HepG2 (cell line): ENCODE data around the gene PTPRQ.

Experiments
- CREB1 ChIP-seq, 2 experiments: fragments of 450-650 bp in 1 of 2; IDR thresholded peaks; 2 replicates each; pipeline ENCODE4 v1.6.1; 2016 to 2017; ENCODE audit warnings: control low read depth in 1 of 2, mild to moderate bottlenecking in 1 of 2, missing compliant biosample characterization in 1 of 2, missing genetic modification characterization in 1 of 2
- FOXM1 ChIP-seq: sonication (generic); formaldehyde crosslinking; IDR thresholded peaks from 2 replicates; pipeline ENCODE4 v1.5.0; 2020; ENCODE audit warnings: missing genetic modification reagents
- IRF2 ChIP-seq: IDR thresholded peaks from 2 replicates; pipeline ENCODE4 v1.6.1; 2018; ENCODE audit warnings: missing genetic modification reagents, missing compliant biosample characterization
- KLF9 ChIP-seq: IDR thresholded peaks from 2 replicates; pipeline ENCODE4 v1.6.1; 2016; ENCODE audit warnings: low read depth
- MAFG ChIP-seq: sonication (generic); formaldehyde crosslinking; IDR thresholded peaks from 2 replicates; pipeline ENCODE4 v1.5.1; 2020; ENCODE audit warnings: mild to moderate bottlenecking, missing genetic modification reagents
- PAWR ChIP-seq: sonication (generic); formaldehyde crosslinking; IDR thresholded peaks from 2 replicates; pipeline ENCODE4 v1.4.0; 2020; ENCODE audit warnings: missing genetic modification reagents, mild to moderate bottlenecking, borderline replicate concordance
- SMAD9 ChIP-seq: sonication (generic); formaldehyde crosslinking; IDR thresholded peaks from 2 replicates; pipeline ENCODE4 v1.5.1; 2020; ENCODE audit warnings: mild to moderate bottlenecking, missing genetic modification reagents
- TAF1 ChIP-seq: sonication (generic); formaldehyde crosslinking; IDR thresholded peaks from 2 replicates; pipeline ENCODE4 v1.4.0; 2020; ENCODE audit warnings: missing genetic modification reagents
- ZFP1 ChIP-seq: IDR thresholded peaks from 2 replicates; pipeline ENCODE4 v1.6.1; 2016
- ZNF619 ChIP-seq: sonication (generic); formaldehyde crosslinking; IDR thresholded peaks from 2 replicates; pipeline ENCODE4 v1.4.0; 2020; ENCODE audit warnings: mild to moderate bottlenecking, missing genetic modification reagents
- ZNF7 ChIP-seq: IDR thresholded peaks from 2 replicates; pipeline ENCODE4 v1.6.1; 2016; ENCODE audit warnings: missing biosample characterization, missing genetic modification reagents
- TF ChIP-seq, protein P1 (sequence below): fragments of 450-650 bp; IDR thresholded peaks from 2 replicates; pipeline ENCODE4 v1.6.1; 2017; ENCODE audit warnings: mild to moderate bottlenecking
- TF ChIP-seq, protein P2 (sequence below): sonication (generic); formaldehyde crosslinking; IDR thresholded peaks from 2 replicates; pipeline ENCODE4 v1.5.0; 2020; ENCODE audit warnings: mild to moderate bottlenecking, missing genetic modification reagents, moderate library complexity

DNA sequence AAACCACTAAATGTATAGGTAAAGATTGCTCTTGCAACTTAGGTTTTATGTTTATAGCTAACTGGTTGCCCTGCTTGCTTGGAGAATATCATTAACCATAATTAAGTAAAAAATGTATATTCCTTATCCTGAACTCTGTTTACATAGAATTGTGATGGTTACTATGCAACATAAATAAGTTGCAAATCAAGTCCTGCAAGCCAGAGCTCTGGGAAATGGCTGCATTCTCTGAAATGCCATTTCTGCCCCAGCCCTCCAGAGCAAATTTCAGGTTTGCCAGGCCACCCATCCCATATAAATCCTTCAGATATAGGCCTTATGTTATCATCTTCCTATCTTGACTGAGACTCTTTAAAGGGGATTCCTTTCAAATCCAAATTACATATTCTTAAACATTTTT is 145.0 kb downstream of the PTPRQ start:
- TF ChIP-seq ZFP1 (CRISPR knock-in tag) = no peak
- TF ChIP-seq, protein P1, sequence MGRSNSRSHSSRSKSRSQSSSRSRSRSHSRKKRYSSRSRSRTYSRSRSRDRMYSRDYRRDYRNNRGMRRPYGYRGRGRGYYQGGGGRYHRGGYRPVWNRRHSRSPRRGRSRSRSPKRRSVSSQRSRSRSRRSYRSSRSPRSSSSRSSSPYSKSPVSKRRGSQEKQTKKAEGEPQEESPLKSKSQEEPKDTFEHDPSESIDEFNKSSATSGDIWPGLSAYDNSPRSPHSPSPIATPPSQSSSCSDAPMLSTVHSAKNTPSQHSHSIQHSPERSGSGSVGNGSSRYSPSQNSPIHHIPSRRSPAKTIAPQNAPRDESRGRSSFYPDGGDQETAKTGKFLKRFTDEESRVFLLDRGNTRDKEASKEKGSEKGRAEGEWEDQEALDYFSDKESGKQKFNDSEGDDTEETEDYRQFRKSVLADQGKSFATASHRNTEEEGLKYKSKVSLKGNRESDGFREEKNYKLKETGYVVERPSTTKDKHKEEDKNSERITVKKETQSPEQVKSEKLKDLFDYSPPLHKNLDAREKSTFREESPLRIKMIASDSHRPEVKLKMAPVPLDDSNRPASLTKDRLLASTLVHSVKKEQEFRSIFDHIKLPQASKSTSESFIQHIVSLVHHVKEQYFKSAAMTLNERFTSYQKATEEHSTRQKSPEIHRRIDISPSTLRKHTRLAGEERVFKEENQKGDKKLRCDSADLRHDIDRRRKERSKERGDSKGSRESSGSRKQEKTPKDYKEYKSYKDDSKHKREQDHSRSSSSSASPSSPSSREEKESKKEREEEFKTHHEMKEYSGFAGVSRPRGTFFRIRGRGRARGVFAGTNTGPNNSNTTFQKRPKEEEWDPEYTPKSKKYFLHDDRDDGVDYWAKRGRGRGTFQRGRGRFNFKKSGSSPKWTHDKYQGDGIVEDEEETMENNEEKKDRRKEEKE = no peak
- TF ChIP-seq FOXM1 = no peak
- no peak for TF ChIP-seq CREB1 (IDR thresholded peaks at IDR 0.05)
- no peak for TF ChIP-seq CREB1 (CRISPR knock-in tag; IDR thresholded peaks at IDR 0.05)
- TF ChIP-seq, protein P2, sequence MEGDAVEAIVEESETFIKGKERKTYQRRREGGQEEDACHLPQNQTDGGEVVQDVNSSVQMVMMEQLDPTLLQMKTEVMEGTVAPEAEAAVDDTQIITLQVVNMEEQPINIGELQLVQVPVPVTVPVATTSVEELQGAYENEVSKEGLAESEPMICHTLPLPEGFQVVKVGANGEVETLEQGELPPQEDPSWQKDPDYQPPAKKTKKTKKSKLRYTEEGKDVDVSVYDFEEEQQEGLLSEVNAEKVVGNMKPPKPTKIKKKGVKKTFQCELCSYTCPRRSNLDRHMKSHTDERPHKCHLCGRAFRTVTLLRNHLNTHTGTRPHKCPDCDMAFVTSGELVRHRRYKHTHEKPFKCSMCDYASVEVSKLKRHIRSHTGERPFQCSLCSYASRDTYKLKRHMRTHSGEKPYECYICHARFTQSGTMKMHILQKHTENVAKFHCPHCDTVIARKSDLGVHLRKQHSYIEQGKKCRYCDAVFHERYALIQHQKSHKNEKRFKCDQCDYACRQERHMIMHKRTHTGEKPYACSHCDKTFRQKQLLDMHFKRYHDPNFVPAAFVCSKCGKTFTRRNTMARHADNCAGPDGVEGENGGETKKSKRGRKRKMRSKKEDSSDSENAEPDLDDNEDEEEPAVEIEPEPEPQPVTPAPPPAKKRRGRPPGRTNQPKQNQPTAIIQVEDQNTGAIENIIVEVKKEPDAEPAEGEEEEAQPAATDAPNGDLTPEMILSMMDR = no peak
- no peak for TF ChIP-seq IRF2
- no peak for TF ChIP-seq TAF1 (CRISPR knock-in tag)
- no peak for TF ChIP-seq ZNF619 (CRISPR knock-in tag)
- TF ChIP-seq ZNF7 (CRISPR knock-in tag) = no peak
- no peak for TF ChIP-seq KLF9 (CRISPR knock-in tag)
- TF ChIP-seq SMAD9 (CRISPR knock-in tag) = no peak
- no peak for TF ChIP-seq MAFG (CRISPR knock-in tag)
- no peak for TF ChIP-seq PAWR
